H1 (cell line): ENCODE measurements around the gene ASTN2. TPM values are rescaled to one million over a fixed set of nuclear protein-coding genes. Genes with fewer than 3 reads are reported as not detected.

ENCODE experiments used
- CHD2 ChIP-seq: IDR thresholded peaks from 2 replicates; pipeline ENCODE4 v1.6.1; 2012; ENCODE audit warnings: low read length, improper control_type of control experiment
- EP300 ChIP-seq, 2 experiments: IDR thresholded peaks; 1 replicate in 1 of 2; 2 replicates in 1 of 2; pipeline ENCODE4 v1.6.1; 2011 to 2012; ENCODE audit warnings: low read depth in 2 of 2, low read length in 2 of 2, mild to moderate bottlenecking in 2 of 2, borderline replicate concordance in 1 of 2, inconsistent platforms in 1 of 2, moderate library complexity in 1 of 2
- GTF2F1 ChIP-seq: IDR thresholded peaks from 2 replicates; pipeline ENCODE4 v1.6.1; 2012; ENCODE audit warnings: low read depth, low read length, improper control_type of control experiment, borderline replicate concordance
- MAFK ChIP-seq: IDR thresholded peaks from 2 replicates; pipeline ENCODE4 v1.6.1; 2012; ENCODE audit warnings: low read depth, mild to moderate bottlenecking, improper control_type of control experiment, low read length
- NRF1 ChIP-seq: IDR thresholded peaks from 2 replicates; pipeline ENCODE4 v1.6.1; 2011; ENCODE audit warnings: mild to moderate bottlenecking, low read depth, low read length, improper control_type of control experiment
- RFX5 ChIP-seq: IDR thresholded peaks from 2 replicates; pipeline ENCODE4 v1.6.1; 2011; ENCODE audit warnings: low read depth, low read length, improper control_type of control experiment, borderline replicate concordance
- SIX5 ChIP-seq: IDR thresholded peaks from 2 replicates; pipeline ENCODE4 v1.6.1; 2011; ENCODE audit warnings: mild to moderate bottlenecking, low read depth, low read length
- USF2 ChIP-seq: IDR thresholded peaks from 2 replicates; pipeline ENCODE4 v1.6.1; 2011; ENCODE audit warnings: low read length, improper control_type of control experiment
- ZNF274 ChIP-seq: IDR thresholded peaks from 2 replicates; pipeline ENCODE4 v1.7.0; 2012; ENCODE audit warnings: low read length, borderline replicate concordance; ENCODE audit errors: extremely low read depth
- polyA plus RNA-seq, 7 experiments: library from polyadenylated mRNA; depleted of rRNA in 3 of 7; stranded (reverse) in 5 of 7; unstranded in 2 of 7; fragments of >200 nt in 5 of 7; fragments of 200-250 nt in 2 of 7; gene quantifications; 1 replicate in 5 of 7; 2 replicates in 1 of 7; 4 replicates in 1 of 7; pipeline versions ENCODE4 v1.2.1 to v1.2.3, GENCODE V29; 2011 to 2013; ENCODE audit warnings: missing spikeins in 2 of 7, mixed read lengths in 2 of 7
- total RNA-seq: library from RNA; stranded (reverse); fragmentation: NEBNext Ultra II Directional; extraction: Animal tissue kit (Norgen Biotek cat#: 25700); gene quantifications from 2 replicates; pipeline ENCODE4 v1.2.1, GENCODE V29; 2021
- TF ChIP-seq, protein P1 (sequence below): fragments of 300-600 bp; sonication (generic); IDR thresholded peaks from 2 replicates; pipeline ENCODE4 v1.7.1; 2012; ENCODE audit warnings: low read length, moderate library complexity, mild to moderate bottlenecking, inconsistent platforms; ENCODE audit not compliant: insufficient replicate concordance

ASTN2 gene
- total and polyA plus RNA-seq, 2 of the 8 experiments (the other 6 are each of a cell fraction or from before 2014, with no cell fraction given) = 8.2 to 13.7 TPM

GRCh38 chr9:116786737-116787136 lies 628.1 kb downstream of the ASTN2 start (continued):
- TF ChIP-seq, protein P1, sequence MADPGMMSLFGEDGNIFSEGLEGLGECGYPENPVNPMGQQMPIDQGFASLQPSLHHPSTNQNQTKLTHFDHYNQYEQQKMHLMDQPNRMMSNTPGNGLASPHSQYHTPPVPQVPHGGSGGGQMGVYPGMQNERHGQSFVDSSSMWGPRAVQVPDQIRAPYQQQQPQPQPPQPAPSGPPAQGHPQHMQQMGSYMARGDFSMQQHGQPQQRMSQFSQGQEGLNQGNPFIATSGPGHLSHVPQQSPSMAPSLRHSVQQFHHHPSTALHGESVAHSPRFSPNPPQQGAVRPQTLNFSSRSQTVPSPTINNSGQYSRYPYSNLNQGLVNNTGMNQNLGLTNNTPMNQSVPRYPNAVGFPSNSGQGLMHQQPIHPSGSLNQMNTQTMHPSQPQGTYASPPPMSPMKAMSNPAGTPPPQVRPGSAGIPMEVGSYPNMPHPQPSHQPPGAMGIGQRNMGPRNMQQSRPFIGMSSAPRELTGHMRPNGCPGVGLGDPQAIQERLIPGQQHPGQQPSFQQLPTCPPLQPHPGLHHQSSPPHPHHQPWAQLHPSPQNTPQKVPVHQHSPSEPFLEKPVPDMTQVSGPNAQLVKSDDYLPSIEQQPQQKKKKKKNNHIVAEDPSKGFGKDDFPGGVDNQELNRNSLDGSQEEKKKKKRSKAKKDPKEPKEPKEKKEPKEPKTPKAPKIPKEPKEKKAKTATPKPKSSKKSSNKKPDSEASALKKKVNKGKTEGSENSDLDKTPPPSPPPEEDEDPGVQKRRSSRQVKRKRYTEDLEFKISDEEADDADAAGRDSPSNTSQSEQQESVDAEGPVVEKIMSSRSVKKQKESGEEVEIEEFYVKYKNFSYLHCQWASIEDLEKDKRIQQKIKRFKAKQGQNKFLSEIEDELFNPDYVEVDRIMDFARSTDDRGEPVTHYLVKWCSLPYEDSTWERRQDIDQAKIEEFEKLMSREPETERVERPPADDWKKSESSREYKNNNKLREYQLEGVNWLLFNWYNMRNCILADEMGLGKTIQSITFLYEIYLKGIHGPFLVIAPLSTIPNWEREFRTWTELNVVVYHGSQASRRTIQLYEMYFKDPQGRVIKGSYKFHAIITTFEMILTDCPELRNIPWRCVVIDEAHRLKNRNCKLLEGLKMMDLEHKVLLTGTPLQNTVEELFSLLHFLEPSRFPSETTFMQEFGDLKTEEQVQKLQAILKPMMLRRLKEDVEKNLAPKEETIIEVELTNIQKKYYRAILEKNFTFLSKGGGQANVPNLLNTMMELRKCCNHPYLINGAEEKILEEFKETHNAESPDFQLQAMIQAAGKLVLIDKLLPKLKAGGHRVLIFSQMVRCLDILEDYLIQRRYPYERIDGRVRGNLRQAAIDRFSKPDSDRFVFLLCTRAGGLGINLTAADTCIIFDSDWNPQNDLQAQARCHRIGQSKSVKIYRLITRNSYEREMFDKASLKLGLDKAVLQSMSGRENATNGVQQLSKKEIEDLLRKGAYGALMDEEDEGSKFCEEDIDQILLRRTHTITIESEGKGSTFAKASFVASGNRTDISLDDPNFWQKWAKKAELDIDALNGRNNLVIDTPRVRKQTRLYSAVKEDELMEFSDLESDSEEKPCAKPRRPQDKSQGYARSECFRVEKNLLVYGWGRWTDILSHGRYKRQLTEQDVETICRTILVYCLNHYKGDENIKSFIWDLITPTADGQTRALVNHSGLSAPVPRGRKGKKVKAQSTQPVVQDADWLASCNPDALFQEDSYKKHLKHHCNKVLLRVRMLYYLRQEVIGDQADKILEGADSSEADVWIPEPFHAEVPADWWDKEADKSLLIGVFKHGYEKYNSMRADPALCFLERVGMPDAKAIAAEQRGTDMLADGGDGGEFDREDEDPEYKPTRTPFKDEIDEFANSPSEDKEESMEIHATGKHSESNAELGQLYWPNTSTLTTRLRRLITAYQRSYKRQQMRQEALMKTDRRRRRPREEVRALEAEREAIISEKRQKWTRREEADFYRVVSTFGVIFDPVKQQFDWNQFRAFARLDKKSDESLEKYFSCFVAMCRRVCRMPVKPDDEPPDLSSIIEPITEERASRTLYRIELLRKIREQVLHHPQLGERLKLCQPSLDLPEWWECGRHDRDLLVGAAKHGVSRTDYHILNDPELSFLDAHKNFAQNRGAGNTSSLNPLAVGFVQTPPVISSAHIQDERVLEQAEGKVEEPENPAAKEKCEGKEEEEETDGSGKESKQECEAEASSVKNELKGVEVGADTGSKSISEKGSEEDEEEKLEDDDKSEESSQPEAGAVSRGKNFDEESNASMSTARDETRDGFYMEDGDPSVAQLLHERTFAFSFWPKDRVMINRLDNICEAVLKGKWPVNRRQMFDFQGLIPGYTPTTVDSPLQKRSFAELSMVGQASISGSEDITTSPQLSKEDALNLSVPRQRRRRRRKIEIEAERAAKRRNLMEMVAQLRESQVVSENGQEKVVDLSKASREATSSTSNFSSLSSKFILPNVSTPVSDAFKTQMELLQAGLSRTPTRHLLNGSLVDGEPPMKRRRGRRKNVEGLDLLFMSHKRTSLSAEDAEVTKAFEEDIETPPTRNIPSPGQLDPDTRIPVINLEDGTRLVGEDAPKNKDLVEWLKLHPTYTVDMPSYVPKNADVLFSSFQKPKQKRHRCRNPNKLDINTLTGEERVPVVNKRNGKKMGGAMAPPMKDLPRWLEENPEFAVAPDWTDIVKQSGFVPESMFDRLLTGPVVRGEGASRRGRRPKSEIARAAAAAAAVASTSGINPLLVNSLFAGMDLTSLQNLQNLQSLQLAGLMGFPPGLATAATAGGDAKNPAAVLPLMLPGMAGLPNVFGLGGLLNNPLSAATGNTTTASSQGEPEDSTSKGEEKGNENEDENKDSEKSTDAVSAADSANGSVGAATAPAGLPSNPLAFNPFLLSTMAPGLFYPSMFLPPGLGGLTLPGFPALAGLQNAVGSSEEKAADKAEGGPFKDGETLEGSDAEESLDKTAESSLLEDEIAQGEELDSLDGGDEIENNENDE = no peak
- TF ChIP-seq EP300 (IDR thresholded peaks at IDR 0.05; ENCODE audit: borderline replicate concordance in 1 of 2, low read depth in 2 of 2, low read length in 2 of 2) (no peak), NRF1 (no peak), GTF2F1 (no peak), CHD2 (no peak), SIX5 (no peak), MAFK (no peak), ZNF274 (no peak), USF2 (no peak), RFX5 (no peak)
- TF ChIP-seq, all 59 proteins: peak for 0
